GM19324 (cell line): Measurements from ENCODE around the gene STAM2.
"Not testable (repeated sequence)": the region's sequence is repeated elsewhere in the genome, so short reads cannot be mapped to it uniquely, and the experiment has no call there.

ENCODE experiments used
- ATAC-seq: cut with Tn5 transposase; IDR thresholded peaks from one replicate; pipeline ENCODE4 v1.9.1; 2021; ENCODE audit warnings: mild to moderate bottlenecking, moderate library complexity; ENCODE audit not compliant: unreplicated experiment, low FRiP score

STAM2 gene

DNA sequence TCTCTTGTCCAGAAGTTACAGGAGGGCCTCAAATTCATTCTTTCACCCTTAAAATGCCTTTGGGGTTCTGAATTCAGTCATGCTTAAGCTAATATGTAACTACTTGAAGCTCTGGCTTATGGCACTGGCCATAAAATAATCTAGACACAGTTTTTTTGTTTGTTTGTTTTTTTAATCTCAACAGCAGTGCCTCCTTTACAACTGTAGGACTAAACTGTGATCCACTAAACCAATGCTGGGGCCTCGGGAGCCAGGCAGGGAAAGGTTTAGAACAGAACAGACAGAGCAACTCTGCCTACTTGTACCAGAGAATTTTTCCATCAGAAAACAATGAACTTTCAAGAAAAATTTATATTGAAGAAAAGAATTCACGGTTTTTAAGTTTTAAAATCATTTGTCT, 1.7 kb downstream of the STAM2 start:
- no peak for ATAC-seq

DNA sequence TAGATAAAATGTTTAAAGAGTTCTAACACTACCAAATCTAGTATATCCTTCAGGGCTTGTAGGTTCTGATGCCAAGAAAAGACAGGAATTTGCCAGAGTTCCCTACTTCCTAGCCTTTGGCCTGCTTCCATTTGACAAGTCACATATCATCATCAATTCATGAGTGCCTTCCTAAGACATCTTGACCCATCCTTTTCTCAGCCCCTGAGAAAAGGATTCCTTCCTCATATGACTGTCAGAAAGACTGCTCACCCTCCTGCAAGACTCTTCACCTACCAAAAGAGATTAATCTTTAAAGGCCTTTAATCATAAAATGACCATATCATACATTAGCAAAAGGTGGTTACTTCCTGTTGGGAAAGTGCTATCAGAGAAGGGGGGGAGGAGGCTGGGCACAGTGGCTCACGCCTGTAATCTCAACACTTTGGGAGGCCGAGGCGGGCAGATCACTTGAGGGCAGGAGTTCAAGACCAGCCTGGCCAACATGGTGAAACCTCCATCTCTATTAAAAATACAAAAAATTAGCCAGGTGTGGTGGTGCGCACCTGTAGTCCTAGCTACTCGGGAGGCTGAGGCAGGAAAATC, 3.3 kb downstream of the STAM2 start:
- ATAC-seq: not testable (repeated sequence)

DNA sequence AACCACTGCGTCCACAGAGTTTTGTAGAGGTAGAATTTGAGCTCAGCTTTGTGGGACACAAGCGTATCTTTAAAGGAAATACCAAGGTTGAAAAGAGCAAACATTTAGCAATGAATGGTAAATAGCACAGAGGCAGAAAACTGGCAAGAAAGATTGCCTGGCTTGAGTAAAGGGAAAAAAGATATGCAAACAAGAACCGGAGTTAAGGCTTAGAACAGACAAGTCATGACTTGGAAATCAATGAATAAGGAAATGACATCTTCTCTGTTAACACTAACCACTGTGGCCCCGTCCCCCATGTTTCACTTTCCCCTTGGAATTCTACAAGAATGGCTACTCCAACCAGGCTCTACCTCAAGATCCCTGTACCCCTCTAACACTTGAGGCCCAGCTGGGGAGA, 3.8 kb downstream of the STAM2 start:
- ATAC-seq: no peak

DNA sequence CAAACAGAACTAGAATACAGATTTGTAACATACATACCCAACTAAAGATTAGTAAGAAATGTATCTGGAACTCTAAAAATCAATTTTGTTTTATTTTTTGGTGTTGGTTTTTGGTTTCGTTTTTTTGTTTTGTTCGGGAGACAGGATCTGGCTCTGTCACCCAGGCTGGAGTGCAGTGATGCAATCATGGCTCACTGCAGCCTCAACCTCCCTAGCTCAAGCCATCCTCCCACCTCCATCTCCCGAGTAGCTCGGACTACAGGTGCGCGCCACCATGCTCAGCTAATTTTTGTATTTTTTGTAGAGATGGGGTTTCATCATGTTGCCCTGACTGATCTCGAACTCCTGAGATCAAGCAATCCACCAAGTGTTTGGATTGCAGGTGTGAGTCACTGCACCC, 6.4 kb downstream of the STAM2 start:
- ATAC-seq: not testable (repeated sequence)

DNA sequence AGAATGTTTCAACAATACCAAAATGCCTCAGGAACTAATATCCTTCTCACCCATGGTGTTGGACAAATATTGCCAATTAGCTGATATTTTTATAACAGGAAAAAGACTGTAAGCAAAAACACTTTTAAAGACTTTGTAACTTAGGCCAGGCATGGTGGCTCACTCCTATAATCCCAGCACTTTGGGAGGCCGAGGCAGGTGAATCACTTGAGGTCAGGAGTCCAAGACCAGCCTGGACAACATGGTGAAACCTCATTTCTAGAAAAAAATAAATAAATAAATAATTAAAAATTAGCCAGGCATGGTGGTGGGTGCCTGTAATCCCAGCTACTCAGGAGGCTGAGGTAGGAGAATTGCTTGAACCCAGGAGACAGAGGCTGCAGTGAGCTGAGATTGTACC, 8.1 kb downstream of the STAM2 start:
- not testable (repeated sequence) for ATAC-seq

DNA sequence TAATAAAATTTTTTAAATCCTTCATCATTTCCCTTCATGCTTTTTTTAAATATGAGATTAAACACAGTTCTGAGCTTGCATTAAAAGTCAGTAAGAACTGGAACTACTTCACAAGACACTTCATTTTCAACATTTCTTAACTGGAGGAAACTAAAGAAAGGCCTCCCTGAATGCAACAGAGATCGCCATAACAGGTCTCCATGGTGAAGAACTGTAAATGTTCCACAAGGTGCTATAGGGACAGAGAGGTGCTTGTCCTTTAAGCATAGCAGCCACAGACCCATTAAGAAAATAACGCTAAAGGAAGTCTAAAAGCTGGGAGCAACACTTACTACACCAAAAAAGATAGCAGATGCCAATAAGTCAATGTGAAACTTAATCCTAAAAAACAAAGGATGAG, 8.5 kb downstream of the STAM2 start:
- ATAC-seq: no peak

DNA sequence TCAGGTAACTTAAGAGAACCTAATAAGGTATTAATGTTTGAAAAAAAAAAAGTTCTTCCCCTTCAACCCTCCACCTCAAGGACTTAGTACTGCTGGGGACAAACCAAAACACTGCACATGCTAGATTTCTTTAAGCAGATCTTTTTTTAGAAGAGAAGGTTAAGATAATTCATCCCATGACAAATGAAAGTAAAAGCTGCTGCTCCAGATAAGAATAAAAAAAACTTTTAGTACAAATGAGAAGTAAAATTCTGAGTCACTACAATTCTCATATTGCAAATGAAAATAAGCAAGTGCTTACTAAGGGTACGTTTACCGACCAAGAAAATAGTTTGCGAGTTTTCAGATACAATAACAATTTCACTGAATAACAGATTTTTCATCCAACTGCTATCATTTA, 8.9 kb downstream of the STAM2 start:
- peak; percentile 59 for ATAC-seq

DNA sequence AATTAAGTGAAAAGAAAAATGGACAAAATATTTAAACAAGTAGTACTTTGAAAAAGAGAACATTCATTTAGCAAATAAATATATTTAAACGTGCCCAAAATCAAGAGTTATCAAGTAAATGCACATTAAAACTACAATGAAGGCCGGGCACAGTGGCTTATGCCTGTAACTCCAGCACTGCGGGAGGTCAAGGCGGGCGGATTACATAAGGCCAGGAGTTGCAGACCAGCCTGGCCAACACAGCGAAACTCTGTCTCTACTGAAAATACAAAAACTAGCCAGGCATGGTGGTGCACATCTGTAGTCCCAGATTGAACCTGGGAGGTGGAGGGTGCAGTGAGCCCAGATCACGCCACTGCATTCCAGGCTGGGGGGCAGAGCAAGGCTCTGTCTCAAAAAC, 9.8 kb downstream of the STAM2 start:
- no peak for ATAC-seq

DNA sequence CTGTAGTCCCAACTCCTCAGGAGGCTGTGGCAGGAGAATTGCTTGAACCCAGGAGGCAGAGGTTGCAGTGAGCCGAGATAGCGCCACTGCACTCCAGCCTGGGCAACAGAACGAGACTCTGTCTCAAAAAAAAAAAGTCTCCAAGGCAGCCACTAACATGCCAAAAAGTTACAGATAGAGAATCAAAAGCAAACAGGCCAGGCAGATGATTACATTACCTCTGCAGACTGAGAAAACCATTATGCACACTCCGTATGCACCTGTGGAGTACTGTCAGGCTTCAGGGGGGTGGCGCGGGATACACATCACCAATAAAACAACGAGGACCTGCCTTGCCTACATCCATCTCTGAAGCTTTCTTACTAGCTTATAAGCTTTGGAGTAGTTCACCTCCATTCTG, 10.3 kb downstream of the STAM2 start:
- ATAC-seq: no peak

DNA sequence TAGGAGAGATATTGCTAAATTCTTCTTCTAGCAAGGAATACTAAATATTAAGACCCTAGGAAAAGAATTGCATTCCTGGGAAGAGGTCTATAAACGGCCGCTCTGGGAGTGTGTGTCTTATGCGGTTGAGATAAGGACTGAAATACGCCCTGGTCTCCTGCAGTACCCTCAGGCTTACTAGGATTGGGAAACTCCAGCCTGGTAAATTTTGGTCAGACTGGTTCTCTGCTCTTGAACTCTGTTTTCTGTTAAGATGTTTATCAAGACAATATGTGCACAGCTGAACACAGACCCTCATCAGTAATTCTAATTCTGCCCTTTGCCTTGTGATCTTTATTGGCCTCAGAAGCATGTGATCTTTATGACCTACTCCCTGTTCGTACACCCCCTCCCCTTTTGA, 11.9 kb downstream of the STAM2 start:
- not testable (repeated sequence) for ATAC-seq

DNA sequence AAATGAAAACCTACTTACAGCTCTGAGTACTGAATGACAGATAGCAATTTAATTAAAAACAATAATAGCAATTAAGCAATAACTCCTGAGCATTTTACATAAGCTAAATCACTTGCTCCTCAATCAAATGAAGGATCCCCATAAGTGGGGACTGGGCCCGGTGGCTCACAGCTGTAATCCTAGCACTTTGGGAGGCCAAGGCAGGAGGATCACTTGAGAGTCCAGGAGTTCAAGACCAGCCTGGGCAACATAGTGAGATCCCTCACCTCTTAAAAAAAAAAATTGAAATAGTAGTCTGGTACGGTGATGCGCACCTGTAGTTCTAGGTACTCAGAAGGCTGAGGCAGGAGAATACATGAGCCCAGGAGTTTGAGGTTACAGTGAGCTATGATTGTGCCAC, 13.4 kb downstream of the STAM2 start:
- ATAC-seq: no peak

DNA sequence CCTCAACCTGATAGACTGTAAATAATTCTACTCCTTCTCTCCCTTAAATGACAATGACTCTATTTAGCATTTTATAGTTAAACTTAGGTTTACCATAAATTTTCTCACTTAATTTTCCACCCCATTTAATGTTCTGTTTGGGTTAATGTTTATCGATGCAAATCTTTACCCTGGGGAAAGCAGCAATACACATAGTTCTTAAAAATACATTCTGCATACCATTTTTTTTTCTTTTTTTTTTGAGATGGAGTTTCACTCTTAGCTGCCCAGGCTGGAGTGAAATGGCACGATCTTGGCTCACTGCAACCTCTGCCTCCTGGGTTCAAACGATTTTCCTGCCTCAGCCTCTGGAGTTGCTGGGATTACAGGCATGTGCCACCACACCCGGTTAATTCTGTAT, 14.0 kb downstream of the STAM2 start:
- ATAC-seq: no peak

DNA sequence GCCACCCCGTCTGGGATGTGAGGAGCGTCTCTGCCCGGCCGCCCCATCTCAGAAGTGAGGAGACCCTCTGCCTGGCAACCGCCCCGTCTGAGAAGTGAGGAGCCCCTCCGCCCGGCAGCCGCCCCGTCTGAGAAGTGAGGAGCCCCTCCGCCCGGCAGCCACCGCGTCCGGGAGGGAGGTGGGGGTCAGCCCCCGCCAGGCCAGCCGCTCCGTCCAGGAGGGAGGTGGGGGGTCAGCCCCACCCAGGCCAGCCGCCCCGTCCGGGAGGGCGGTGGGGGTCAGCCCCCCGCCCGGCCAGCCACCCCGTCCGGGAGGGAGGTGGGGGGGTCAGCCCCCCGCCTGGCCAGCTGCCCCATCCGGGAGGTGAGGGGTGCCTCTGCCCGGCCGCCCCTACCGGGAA, 15.2 kb downstream of the STAM2 start:
- not testable (repeated sequence) for ATAC-seq

DNA sequence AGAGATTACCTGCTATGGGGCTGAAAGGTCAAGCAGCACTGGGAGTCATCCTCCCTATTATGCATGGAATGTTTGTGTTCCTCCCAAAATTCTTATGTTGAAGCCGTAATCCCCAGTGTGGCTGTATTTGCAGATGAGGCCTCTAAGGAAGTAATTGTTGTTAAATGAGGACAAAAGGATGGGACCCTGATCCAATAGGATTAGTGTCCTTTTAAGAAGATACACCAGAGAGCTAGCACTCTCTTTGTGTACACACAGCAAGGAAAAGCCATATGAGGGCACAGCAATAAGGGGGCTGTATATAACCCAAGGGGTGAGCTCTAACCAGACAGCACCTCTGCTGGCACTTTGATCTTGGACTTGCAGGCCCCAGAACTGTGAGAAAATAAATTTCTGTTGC, 18.3 kb downstream of the STAM2 start:
- no peak for ATAC-seq

DNA sequence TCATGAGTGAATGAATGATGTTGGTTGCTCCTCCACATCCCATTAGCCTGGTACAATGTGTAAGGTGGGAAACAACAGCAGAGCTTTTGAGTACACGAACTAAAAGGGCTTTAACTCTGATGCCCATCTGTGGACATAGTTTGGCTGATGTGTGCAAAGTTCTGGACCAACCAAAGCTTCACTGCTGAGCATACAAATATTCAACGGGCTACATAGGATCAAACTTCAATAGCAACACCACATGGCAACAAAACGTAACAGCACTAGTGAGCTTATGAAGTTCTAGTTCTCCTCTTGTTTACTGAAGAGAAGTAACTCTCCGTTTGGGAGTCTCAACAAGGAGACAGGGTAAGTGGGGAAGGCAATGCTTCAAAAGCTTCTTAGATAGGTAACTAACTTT, 20.4 kb downstream of the STAM2 start:
- ATAC-seq: no peak

DNA sequence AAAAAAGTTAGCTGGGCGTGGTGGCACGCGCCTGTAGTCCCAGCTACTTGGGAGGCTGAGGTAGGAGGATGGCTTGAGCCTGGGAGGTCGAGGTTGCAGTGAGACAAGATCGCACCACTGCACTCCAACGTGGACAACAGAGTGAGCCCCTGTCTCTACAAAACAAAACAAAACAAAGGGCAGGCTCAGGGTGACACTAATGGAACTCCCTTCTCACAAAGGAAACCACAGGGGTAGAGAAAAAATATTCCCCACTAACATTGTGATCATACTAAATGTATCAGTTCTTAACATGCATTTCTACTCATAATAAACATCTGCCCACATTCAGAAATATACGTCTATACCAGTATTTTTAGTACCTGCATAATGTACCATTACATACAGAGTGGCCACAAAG, 21.1 kb downstream of the STAM2 start:
- no peak for ATAC-seq

DNA sequence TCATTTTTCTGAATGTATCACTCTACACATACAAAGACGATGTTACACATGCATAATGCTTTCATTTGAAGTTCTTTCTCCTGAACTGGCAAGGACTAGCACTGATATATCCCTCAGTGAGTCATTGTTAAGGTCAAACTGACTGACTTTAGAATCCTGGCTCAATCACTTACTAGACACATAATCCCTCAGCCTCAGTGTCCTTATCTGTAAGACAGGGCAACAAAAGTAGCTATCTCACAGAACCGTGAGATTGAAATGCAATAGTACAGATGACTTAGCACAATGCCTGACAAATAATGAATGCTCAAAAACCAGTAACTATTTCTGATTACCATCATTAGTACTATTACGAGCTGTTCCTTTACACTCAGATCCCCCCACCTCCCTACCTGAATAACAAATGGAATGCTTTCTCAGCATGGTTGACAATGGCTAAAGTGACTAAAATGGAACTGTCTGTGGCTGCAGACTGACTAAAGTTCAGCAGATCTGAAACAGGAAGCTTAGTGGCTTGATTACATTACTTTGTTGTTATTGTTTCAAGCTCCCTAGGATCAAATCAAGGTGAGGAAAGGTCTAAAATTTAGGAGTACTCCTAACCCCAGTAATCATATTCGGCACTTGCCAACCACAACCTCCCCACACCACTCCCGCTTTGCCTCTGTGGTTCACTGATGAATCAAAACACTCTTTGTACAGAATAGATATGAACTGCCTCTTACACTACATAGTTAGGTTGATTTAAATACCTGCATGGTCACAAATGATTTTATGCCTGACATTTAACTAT, 40.9 kb downstream of the STAM2 start:
- peak; percentile 75 for ATAC-seq

DNA sequence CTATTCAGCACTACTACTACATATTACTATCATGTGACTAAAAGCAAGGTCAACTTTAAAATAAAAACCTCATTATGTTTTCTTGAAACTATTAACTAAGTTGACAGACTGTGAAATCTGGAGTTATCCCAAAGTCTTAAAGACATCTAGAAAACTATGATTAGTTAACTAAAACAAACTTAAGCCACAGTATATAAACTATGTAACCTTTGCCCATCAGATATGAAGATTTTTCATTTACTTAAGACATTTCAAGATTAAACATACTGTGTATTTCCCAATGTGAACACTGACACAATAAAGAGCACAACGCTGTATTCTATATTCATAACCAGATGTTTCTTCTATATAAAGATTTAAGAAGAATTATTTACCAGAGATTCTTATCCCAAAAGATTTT, 43.3 kb downstream of the STAM2 start:
- no peak for ATAC-seq

DNA sequence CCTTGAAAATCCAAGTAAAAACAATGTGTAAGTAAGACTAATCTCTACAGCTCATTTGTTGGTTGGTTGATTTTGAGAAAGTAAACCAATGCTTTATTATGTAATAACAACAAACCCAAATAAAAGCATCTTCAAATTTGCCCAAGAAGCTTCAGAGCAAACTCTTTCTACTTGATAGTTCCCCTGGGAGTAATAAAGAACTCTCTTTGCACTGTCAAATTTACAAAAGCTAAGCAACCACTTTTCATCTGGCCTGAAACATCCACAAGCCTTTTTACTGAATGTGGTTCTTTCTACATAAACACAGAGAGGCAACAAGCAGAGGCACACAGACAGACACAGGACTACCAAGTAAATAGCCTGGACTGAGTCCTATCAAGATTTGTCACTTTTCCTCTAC, 47.9 kb downstream of the STAM2 start:
- no peak for ATAC-seq

DNA sequence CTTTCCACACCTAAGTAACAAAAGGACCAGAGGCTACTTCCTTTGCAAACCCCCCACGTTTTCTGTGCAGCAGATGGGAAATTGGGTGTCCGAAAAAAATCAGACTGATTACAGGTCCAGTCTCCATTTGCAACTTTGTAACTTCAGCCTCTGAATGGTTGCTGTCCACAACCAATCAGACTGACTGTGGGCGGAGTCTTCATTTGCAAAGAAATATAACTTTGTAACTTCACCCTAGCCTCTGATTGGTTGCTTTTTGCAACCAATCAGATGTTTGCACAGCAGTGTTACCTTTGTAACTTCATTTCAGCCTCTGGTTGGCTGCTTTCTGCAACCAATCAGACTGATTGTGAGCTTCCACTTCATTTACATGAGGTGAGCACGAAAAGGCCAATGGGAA, 48.9 kb downstream of the STAM2 start:
- no peak for ATAC-seq

DNA sequence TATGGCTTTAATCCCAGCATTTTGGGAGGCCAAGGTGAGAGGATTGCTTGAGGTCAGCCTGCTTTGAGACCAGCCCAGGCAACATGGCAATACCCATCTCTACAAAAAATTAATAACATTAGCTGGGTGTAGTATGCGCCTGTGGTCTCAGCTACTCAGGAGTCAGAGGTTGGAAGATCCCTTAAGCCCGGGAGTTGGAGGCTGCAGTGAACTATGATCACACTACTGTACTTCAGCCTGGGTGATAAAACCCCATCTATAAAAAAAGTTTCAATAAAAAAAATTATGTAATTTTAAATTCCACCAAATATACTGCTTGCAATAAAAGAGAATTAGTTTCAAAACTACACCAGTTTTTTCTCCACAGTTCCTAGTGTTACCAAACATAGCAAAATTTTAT, 53.4 kb downstream of the STAM2 start:
- ATAC-seq: no peak

DNA sequence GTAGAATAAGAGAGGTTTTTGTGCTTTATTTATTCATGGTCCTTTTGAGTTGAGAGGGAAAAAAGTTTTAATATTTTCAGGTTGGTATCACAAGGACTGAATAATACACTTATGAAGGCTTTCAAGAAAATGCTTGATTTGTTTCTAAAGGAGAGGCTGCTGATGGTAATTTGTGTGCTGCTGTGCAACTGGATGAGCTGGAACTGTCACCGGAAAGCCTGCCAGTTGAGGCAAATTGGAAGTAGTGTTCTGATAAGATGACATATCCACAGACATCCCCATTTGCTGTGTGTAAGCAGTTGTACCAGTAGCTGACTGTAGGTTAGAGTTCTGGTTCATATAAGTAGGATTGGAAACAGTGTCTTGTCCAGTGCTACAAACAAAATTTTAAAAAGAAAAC, 55.1 kb downstream of the STAM2 start:
- ATAC-seq: no peak
